K562 (cell line): Measurements from ENCODE around the gene ZDHHC12. TPM values are rescaled to one million over a fixed set of nuclear protein-coding genes. Genes with fewer than 3 reads are reported as not detected.
A peak's percentile ranks its signal among the peaks of the same experiment; 100 is the strongest.

Experiments used
- ATAC-seq: fragments of 200-7000 bp; cut with Tn5 transposase; 3 replicates; pipeline ENCODE4 v1.9.1; 2020; ENCODE audit warnings: moderate library complexity
- BruUV-seq: library from RNA; stranded (reverse); fragments of 400-500 nt; replicated peaks from 2 replicates; lab custom pipeline; 2021; lab: Mats Ljungman, UMichigan
- CTCF ChIA-PET: fragments of 300-600 bp; formaldehyde crosslinking; extraction: SDS; loops from one replicate; lab custom pipeline; 2021; ENCODE audit warnings: low intra/inter-chr PET ratio; lab: Yijun Ruan, JAX
- POLR2A ChIA-PET: fragments of 300-600, 350-650 bp; sonication (Branson Sonifier 250); formaldehyde crosslinking; extraction: SDS; loops from one replicate; lab custom pipeline; 2021; ENCODE audit warnings: antibody characterized with exemption, inconsistent platforms; lab: Yijun Ruan, JAX
- DNase-seq, 4 experiments: peaks; one replicate each; pipeline versions ENCODE4 v3.0.0 to v3.0.0-alpha.2; 2011 to 2018; ENCODE audit warnings: low spot score in 3 of 4, mixed read lengths in 3 of 4; ENCODE audit errors: extremely low read depth in 1 of 4
- FAIRE-seq: peaks from 2 replicates; lab custom pipeline; 2011; peaks lifted over from hg19 to GRCh38; lab: Jason Lieb, UNC
- H2AFZ ChIP-seq: 2 replicates; pipeline ENCODE4 v1.6.0; 2011; ENCODE audit warnings: low read depth, low read length, control low read depth, inconsistent platforms
- H3K27ac ChIP-seq: fragments of 200-600 bp; 3 replicates; pipeline ENCODE4 v1.8.0; 2011; ENCODE audit warnings: low read depth, mild to moderate bottlenecking, control low read depth, inconsistent platforms, low read length, moderate library complexity, mixed read lengths; ENCODE audit errors: extremely low read depth
- H3K27me3 ChIP-seq, 2 experiments: fragments of 300-600 bp in 1 of 2; 2 replicates in 1 of 2; 3 replicates in 1 of 2; pipeline versions ENCODE4 v1.6.0 to v1.8.0; 2011; ENCODE audit warnings: inconsistent platforms in 2 of 2, low read length in 2 of 2, mild to moderate bottlenecking in 1 of 2, mixed read lengths in 1 of 2, moderate library complexity in 1 of 2; ENCODE audit not compliant: control insufficient read depth in 2 of 2, insufficient read depth in 2 of 2
- H3K36me3 ChIP-seq: fragments of 300-600 bp; 3 replicates; pipeline ENCODE4 v1.8.0; 2011; ENCODE audit warnings: mild to moderate bottlenecking, low read length, inconsistent platforms; ENCODE audit not compliant: control insufficient read depth, insufficient read depth
- H3K4me1 ChIP-seq, 2 experiments: fragments of 200-600 bp in 1 of 2; replicated peaks in 1 of 2; 2 replicates in 1 of 2; 3 replicates in 1 of 2; pipeline versions ENCODE4 v1.5.1 to v1.8.0; 2011; ENCODE audit warnings: inconsistent platforms in 2 of 2, low read length in 2 of 2, mild to moderate bottlenecking in 1 of 2, mixed read lengths in 1 of 2, moderate library complexity in 1 of 2; ENCODE audit not compliant: control insufficient read depth in 2 of 2, insufficient read depth in 2 of 2
- H3K4me2 ChIP-seq: 2 replicates; pipeline ENCODE4 v1.6.1; 2011; ENCODE audit warnings: low read length, control low read depth, inconsistent platforms, mixed read lengths; ENCODE audit not compliant: insufficient read depth
- H3K4me3 ChIP-seq: fragments of 200-600 bp; sonication (generic), shearing (Covaris generic); 2 replicates; pipeline ENCODE4 v1.5.1; 2016; ENCODE audit warnings: control low read depth, inconsistent platforms
- H3K79me2 ChIP-seq: fragments of 200-600 bp; 3 replicates; pipeline ENCODE4 v1.8.0; 2011; ENCODE audit warnings: low read length, inconsistent platforms; ENCODE audit not compliant: control insufficient read depth, insufficient read depth
- H3K9ac ChIP-seq, 2 experiments: 2 replicates each; pipeline versions ENCODE4 v1.6.0 to v1.6.1; 2011; ENCODE audit warnings: low read depth in 2 of 2, low read length in 2 of 2, control low read depth in 1 of 2, inconsistent platforms in 1 of 2, mild to moderate bottlenecking in 1 of 2, mixed read lengths in 1 of 2; ENCODE audit not compliant: insufficient read depth in 1 of 2
- H3K9me1 ChIP-seq: one replicate; pipeline ENCODE4 v1.6.0; 2011; ENCODE audit warnings: inconsistent platforms, mild to moderate bottlenecking, low read length, moderate library complexity; ENCODE audit not compliant: control insufficient read depth, insufficient read depth
- H3K9me3 ChIP-seq: replicated peaks from 2 replicates; pipeline ENCODE4 v1.5.1; 2011; ENCODE audit warnings: low read depth, low read length, inconsistent platforms; ENCODE audit not compliant: control insufficient read depth, insufficient read depth
- H4K20me1 ChIP-seq: replicated peaks from 2 replicates; pipeline ENCODE4 v1.6.1; 2011; ENCODE audit warnings: low read length, inconsistent platforms, mixed read lengths; ENCODE audit not compliant: control insufficient read depth, insufficient read depth
- BCOR ChIP-seq: fragments of 450-650 bp; IDR thresholded peaks from 2 replicates; pipeline ENCODE4 v1.6.1; 2016
- BRF1 ChIP-seq: IDR thresholded peaks from 3 replicates; pipeline ENCODE4 v1.6.1; 2011; ENCODE audit warnings: borderline replicate concordance, mild to moderate bottlenecking; ENCODE audit not compliant: insufficient read length; ENCODE audit errors: extremely low read depth
- DACH1 ChIP-seq: fragments of 450-650 bp; IDR thresholded peaks from 2 replicates; pipeline ENCODE4 v1.6.1; 2018; ENCODE audit not compliant: partially characterized antibody
- KDM1A ChIP-seq, 2 experiments: fragments of 450-650 bp; IDR thresholded peaks; 2 replicates each; pipeline ENCODE4 v1.6.1; 2016; ENCODE audit warnings: mild to moderate bottlenecking in 2 of 2
- TFAP4 ChIP-seq: sonication (generic); formaldehyde crosslinking; IDR thresholded peaks from 2 replicates; pipeline ENCODE4 v1.8.0; 2022; ENCODE audit warnings: missing genetic modification reagents, mild to moderate bottlenecking, moderate library complexity, borderline replicate concordance
- ZNF121 ChIP-seq: sonication (generic); formaldehyde crosslinking; conservative IDR thresholded peaks from 2 replicates; pipeline ENCODE4 v1.8.0; 2022; ENCODE audit warnings: missing genetic modification reagents
- WGBS: fragments of 100-300 bp; shearing (Covaris generic); methylation state at CpG from one replicate; pipeline ENCODE4 v1.1.6; 2016; ENCODE audit warnings: low coverage, mixed read lengths; ENCODE audit not compliant: insufficient coverage; ENCODE audit errors: missing lambda C conversion rate; 5-methylcytosine and 5-hydroxymethylcytosine counted together
- in situ Hi-C: fragments of 300-500 bp; cut with MboI; formaldehyde crosslinking; loops from 4 replicates; pipeline ENCODE4 v1.15.0; 2018; ENCODE audit warnings: inconsistent platforms, mixed read lengths
- intact Hi-C: fragments of 100-400 bp; cut with micrococcal nuclease; formaldehyde crosslinking; loops from 2 replicates; pipeline ENCODE4 v1.14.2; 2022
- polyA plus RNA-seq, 8 experiments: library from polyadenylated mRNA; depleted of rRNA in 4 of 8; stranded (reverse) in 5 of 8; unstranded in 3 of 8; fragments of >200 nt; fragmentation: Nextera tagmentation in 2 of 8; fragmentation: Illumina TruSeq in 1 of 8; extraction: Ambion mirVana in 2 of 8; extraction: Trizol in 1 of 8; gene quantifications; 2 replicates each; pipeline versions ENCODE4 v1.2.1 to v1.2.3, GENCODE V29; 2011 to 2014; ENCODE audit warnings: inconsistent platforms in 1 of 8, missing spikeins in 1 of 8
- total RNA-seq, 7 experiments: library from RNA; depleted of rRNA in 6 of 7; stranded (reverse); fragments of >200 nt in 6 of 7; fragmentation: Illumina TruSeq in 2 of 7; extraction: Trizol in 2 of 7; gene quantifications; 2 replicates each; pipeline versions ENCODE4 v1.2.1 to v1.2.3, GENCODE V29; 2011 to 2021; ENCODE audit warnings: low replicate concordance in 1 of 7

Gene ZDHHC12
- total and polyA plus RNA-seq, 9 of the 15 experiments (the other 6 are each of a cell fraction or from before 2014, with no cell fraction given) = 0.21 to 38.0 (median 13.8) TPM

GRCh38 chr9:128743421-128743820 is 19.5 kb upstream of the ZDHHC12 start:
- BruUV-seq = no TSS peak
- FAIRE-seq = no peak
- H3K4me1 ChIP-seq = peaks cover 0 to 12% of the 10 kb centered on the region in 2 experiments; a peak in 2 of 5 replicates
- H3K79me2 ChIP-seq = no peaks in the 10 kb centered on the region
- DNase-seq = no peak
- POLR2A ChIA-PET = interaction anchor here (0.6 kb wide), 1 partner anchor 119 kb away, joined by 4 read pairs; no protein-coding TSS in a partner anchor
- no peaks in the 10 kb centered on the region for H3K27me3 ChIP-seq
- intact Hi-C loops = no loop called here
- in situ Hi-C loops = no loop called here
- CTCF ChIA-PET = no interaction called here
- no peak overlapping the region for H3K4me3 ChIP-seq
- no peak overlapping the region for H3K27ac ChIP-seq
- no peaks in the 10 kb centered on the region for H3K9me1 ChIP-seq
- no peaks in the 10 kb centered on the region for H3K36me3 ChIP-seq
- H3K9me3 ChIP-seq = no peaks in the 10 kb centered on the region
- 62% methylated on average over 1 of the region's 1 CpG for WGBS
- TF ChIP-seq TFAP4 (CRISPR knock-in tag) (no peak), KDM1A (IDR thresholded peaks at IDR 0.05) (peak in 1 of 2 experiments; percentile 38; a peak in 1 of 4 replicates), BRF1 (no peak), DACH1 (no peak), BCOR (peak; percentile 36; the same call in 1 of the 2 replicates), ZNF121 (CRISPR knock-in tag) (peak; percentile 97)
- H2AFZ ChIP-seq = no peak overlapping the region
- no peaks in the 10 kb centered on the region for H4K20me1 ChIP-seq
- ATAC-seq = no peak
- no peak overlapping the region for H3K4me2 ChIP-seq
- no peak overlapping the region for H3K9ac ChIP-seq
